Natural killer cell (primary cell): ENCODE data around the gene CHST11. TPM values are rescaled to one million over a fixed set of nuclear protein-coding genes. Genes with fewer than 3 reads are reported as not detected.

Experiments
- ATAC-seq, 3 donors: fragments of 150-1000 bp in 2 of 3; fragments of 200-7000 bp in 1 of 3; cut with Tn5 transposase; 1 replicate in 1 of 3; 2 replicates in 2 of 3; pipeline ENCODE4 v1.10.0; 2021; ENCODE audit warnings: mild to moderate bottlenecking in 2 of 3, moderate library complexity in 2 of 3
- DNase-seq, 2 donors: peaks; one replicate each; pipeline versions ENCODE4 v3.0.0 to v3.0.0-alpha.2; 2013 to 2021; ENCODE audit warnings: mixed read lengths in 1 of 2
- H3K27ac ChIP-seq: one replicate; pipeline ENCODE4 v1.5.1; 2013; ENCODE audit warnings: mild to moderate bottlenecking, low read length
- H3K27me3 ChIP-seq: one replicate; pipeline ENCODE4 v1.6.1; 2013; ENCODE audit warnings: low read length; ENCODE audit not compliant: control insufficient read depth, insufficient read depth
- H3K36me3 ChIP-seq: one replicate; pipeline ENCODE4 v1.6.1; 2013; ENCODE audit warnings: low read length; ENCODE audit not compliant: control insufficient read depth, insufficient read depth
- H3K4me1 ChIP-seq: one replicate; pipeline ENCODE4 v1.6.1; 2013; ENCODE audit warnings: low read length; ENCODE audit not compliant: control insufficient read depth, insufficient read depth
- H3K4me3 ChIP-seq: one replicate; pipeline ENCODE4 v1.5.1; 2013; ENCODE audit warnings: low read length
- H3K9me3 ChIP-seq: one replicate; pipeline ENCODE4 v1.6.1; 2013; ENCODE audit warnings: low read length; ENCODE audit not compliant: control insufficient read depth, insufficient read depth
- H3K27ac Mint-ChIP-seq, 2 donors: one replicate each; pipeline ENCODE4 v1.8.0; 2022; ENCODE audit warnings: mild to moderate bottlenecking in 2 of 2, mixed read lengths in 2 of 2, moderate library complexity in 1 of 2
- H3K27me3 Mint-ChIP-seq, 2 donors: one replicate each; pipeline ENCODE4 v1.8.0; 2022; ENCODE audit warnings: low read depth in 2 of 2, mixed read lengths in 2 of 2
- H3K36me3 Mint-ChIP-seq: one replicate; pipeline ENCODE4 v1.8.0; 2022; ENCODE audit warnings: mixed read lengths
- H3K4me1 Mint-ChIP-seq, 2 donors: one replicate each; pipeline ENCODE4 v1.8.0; 2022; ENCODE audit warnings: mixed read lengths in 2 of 2
- H3K4me3 Mint-ChIP-seq: one replicate; pipeline ENCODE4 v1.8.0; 2022; ENCODE audit warnings: mild to moderate bottlenecking, moderate library complexity, mixed read lengths
- H3K9me3 Mint-ChIP-seq, 2 donors: one replicate each; pipeline ENCODE4 v1.8.0; 2022; ENCODE audit warnings: mixed read lengths in 2 of 2
- WGBS: methylation state at CpG from one replicate; pipeline ENCODE4 v1.1.7; 2013; ENCODE audit warnings: missing lambda C conversion rate; ENCODE audit not compliant: insufficient coverage; 5-methylcytosine and 5-hydroxymethylcytosine counted together
- intact Hi-C: fragments of 100-400 bp; cut with micrococcal nuclease; formaldehyde crosslinking; loops from one replicate; pipeline ENCODE4 v1.14.2; 2022
- total RNA-seq, 4 donors: library from RNA; stranded (reverse); fragments of 120-200 nt in 1 of 4; gene quantifications; one replicate each; pipeline versions ENCODE4 v1.2.3 to v1.2.4, GENCODE V29; 2013 to 2022
- TF ChIP-seq, protein P1 (sequence below): fragments of 200-600 bp; IDR thresholded peaks from one replicate; pipeline ENCODE4 v1.8.0; 2022; ENCODE audit warnings: antibody characterized with exemption

CHST11 gene
- total RNA-seq, 3 donors from 2014 or later (not counting 1 experiment from before 2014, with no cell fraction given) = 85.3 to 118 (median 96.1) TPM

DNA sequence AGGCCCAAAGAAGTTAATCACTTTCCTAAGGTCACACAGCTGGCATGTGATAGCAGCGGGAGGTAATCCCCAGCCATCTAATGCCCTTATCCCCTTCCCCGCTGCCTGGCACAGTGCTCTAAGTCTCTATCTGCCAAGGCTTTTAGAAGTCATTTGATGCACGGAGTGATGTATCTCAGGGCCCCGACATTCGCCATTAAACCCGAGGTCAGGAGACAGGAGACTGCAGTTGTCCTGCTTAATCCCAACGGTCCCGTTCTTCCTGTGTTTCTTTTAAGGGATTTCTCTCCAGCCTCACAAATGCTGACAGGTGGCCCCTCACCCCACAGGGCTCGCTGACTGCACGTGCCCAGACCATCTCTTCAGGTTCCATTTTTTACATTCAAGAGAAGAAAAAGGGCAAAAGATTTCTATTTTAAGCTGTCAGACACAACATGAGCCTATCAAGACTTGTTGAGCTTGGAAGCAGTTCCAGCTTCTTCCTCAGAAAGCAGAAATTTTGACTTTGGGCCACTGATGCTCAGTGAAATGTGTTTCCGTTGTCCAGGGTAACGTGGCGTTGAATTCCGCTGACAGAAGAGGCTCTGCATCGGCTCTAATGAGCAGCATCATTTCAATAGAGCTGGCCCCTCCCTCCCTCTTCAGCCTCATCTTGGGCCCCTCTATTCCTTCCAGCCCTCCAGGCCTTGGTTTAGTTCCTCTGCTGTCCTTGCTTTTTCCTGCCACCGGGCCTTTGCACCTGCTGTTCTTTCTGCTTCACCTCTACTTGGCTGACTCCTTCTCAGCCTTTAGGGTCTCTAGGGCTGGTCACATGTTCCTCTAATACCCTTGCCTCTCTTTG lies 171.5 kb downstream of the CHST11 start:
- peaks cover 7% of the 10 kb centered on the region for H3K36me3 ChIP-seq
- H3K27ac Mint-ChIP-seq = peak overlapping the region; percentile 56 to 69
- TF ChIP-seq, protein P1, sequence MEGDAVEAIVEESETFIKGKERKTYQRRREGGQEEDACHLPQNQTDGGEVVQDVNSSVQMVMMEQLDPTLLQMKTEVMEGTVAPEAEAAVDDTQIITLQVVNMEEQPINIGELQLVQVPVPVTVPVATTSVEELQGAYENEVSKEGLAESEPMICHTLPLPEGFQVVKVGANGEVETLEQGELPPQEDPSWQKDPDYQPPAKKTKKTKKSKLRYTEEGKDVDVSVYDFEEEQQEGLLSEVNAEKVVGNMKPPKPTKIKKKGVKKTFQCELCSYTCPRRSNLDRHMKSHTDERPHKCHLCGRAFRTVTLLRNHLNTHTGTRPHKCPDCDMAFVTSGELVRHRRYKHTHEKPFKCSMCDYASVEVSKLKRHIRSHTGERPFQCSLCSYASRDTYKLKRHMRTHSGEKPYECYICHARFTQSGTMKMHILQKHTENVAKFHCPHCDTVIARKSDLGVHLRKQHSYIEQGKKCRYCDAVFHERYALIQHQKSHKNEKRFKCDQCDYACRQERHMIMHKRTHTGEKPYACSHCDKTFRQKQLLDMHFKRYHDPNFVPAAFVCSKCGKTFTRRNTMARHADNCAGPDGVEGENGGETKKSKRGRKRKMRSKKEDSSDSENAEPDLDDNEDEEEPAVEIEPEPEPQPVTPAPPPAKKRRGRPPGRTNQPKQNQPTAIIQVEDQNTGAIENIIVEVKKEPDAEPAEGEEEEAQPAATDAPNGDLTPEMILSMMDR = no peak
- H3K27ac ChIP-seq = no peak overlapping the region
- 97% methylated on average over 16 of the region's 16 CpGs for WGBS
- intact Hi-C loops = no loop called here
- no peaks in the 10 kb centered on the region for H3K9me3 ChIP-seq
- H3K4me1 ChIP-seq = peaks cover 11% of the 10 kb centered on the region
- H3K9me3 Mint-ChIP-seq = no peaks in the 10 kb centered on the region
- ATAC-seq (no peak), DNase-seq (no peak)
- no peaks in the 10 kb centered on the region for H3K27me3 ChIP-seq
- H3K4me3 ChIP-seq = no peak overlapping the region
- H3K4me3 Mint-ChIP-seq = no peak overlapping the region
- peaks cover 88 to 91% of the 10 kb centered on the region in 2 donors for H3K4me1 Mint-ChIP-seq
- H3K36me3 Mint-ChIP-seq = no peaks in the 10 kb centered on the region
- H3K27me3 Mint-ChIP-seq = no peaks in the 10 kb centered on the region

DNA sequence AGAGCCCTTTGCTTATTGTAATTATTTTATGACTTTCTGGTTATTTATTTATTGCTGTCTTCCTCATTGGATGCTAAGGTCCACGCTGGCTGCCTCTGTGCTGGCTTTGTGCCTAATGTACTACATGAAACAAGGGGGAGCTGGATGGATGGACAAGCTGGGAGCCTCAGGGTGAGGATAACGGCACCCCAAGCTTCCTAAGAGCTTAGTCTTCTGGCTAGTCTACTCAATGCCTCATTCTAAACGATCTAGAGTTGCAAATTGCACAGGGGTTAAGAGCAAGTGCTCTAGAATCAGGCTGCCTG lies 172.0 kb downstream of the CHST11 start:
- Histone ChIP-seq H3K27me3 (no peaks in the 10 kb centered on the region), H3K36me3 (peaks cover 7% of the 10 kb centered on the region), H3K4me3 (no peak overlapping the region), H3K27ac (no peak overlapping the region), H3K9me3 (no peaks in the 10 kb centered on the region), H3K4me1 (peaks cover 11% of the 10 kb centered on the region)
- peaks cover 87 to 88% of the 10 kb centered on the region in 2 donors for H3K4me1 Mint-ChIP-seq
- H3K27me3 Mint-ChIP-seq = no peaks in the 10 kb centered on the region
- H3K9me3 Mint-ChIP-seq = no peaks in the 10 kb centered on the region
- H3K36me3 Mint-ChIP-seq = no peaks in the 10 kb centered on the region
- H3K4me3 Mint-ChIP-seq = no peak overlapping the region
- peak overlapping the region; percentile 56 to 69 for H3K27ac Mint-ChIP-seq
- TF ChIP-seq, protein P1 = no peak
- WGBS = 98% methylated on average over 3 of the region's 3 CpGs
- DNase-seq (no peak), ATAC-seq (no peak)
- intact Hi-C loops = no loop called here

DNA sequence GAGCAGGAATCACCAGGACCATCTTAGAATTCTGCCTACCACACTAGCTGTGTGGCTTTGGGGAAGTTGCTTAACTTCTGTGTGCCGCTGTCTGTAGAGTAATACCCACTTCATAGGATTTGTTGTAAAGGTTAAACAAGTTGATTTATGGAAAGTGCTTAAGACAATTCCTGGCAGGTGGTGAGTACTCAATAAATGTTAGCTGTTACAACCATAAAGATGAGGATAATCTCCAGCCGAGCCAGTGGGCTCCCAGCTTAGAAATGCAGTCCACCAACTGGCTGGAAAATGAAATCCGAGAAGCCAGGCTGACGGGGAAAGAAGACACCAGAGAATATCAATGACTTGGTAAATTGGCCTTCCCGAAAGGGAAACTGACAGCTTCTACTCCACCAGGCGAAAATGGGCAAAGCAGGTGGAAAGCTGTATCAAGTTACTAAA lies 173.5 kb downstream of the CHST11 start:
- no peaks in the 10 kb centered on the region for H3K9me3 ChIP-seq
- DNase-seq (no peak), ATAC-seq (no peak)
- no peaks in the 10 kb centered on the region for H3K27me3 ChIP-seq
- Mint-ChIP-seq H3K9me3 (no peaks in the 10 kb centered on the region), H3K27me3 (no peaks in the 10 kb centered on the region), H3K4me3 (no peak overlapping the region), H3K36me3 (no peaks in the 10 kb centered on the region), H3K27ac (peak overlapping the region in 1 of 2 donors; percentile 31), H3K4me1 (peaks cover 84 to 85% of the 10 kb centered on the region in 2 donors)
- TF ChIP-seq, protein P1 = no peak
- H3K4me3 ChIP-seq = no peak overlapping the region
- no peak overlapping the region for H3K27ac ChIP-seq
- intact Hi-C loops = no loop called here
- peaks cover 11% of the 10 kb centered on the region for H3K4me1 ChIP-seq
- peaks cover 7% of the 10 kb centered on the region for H3K36me3 ChIP-seq
- WGBS = 79% methylated on average over 6 of the region's 6 CpGs
